AG04449 (cell line): ENCODE measurements around the gene FHOD3.
A peak's percentile ranks its signal among the peaks of the same experiment; 100 is the strongest.
"Not testable (repeated sequence)": the region's sequence is repeated elsewhere in the genome, so short reads cannot be mapped to it uniquely, and the experiment has no call there.

Source experiments
- CTCF ChIA-PET: fragments of 350-600 bp; formaldehyde crosslinking; extraction: SDS; loops from one replicate; lab custom pipeline; 2021; ENCODE audit warnings: antibody characterized with exemption; lab: Yijun Ruan, JAX
- POLR2A ChIA-PET: fragments of 400-600, 350-600 bp; formaldehyde crosslinking; extraction: SDS; loops from one replicate; lab custom pipeline; 2020; ENCODE audit warnings: antibody characterized with exemption, inconsistent platforms; lab: Yijun Ruan, JAX
- DNase-seq: peaks from one replicate; pipeline ENCODE4 v3.0.0-alpha.2; 2010; ENCODE audit warnings: low read depth, low spot score
- H3K4me3 ChIP-seq: 2 replicates; pipeline ENCODE4 v1.5.1; 2011; ENCODE audit warnings: low read depth, mild to moderate bottlenecking, control low read depth, low read length
- CTCF ChIP-seq: IDR thresholded peaks from one replicate; pipeline ENCODE4 v1.5.1; 2011; ENCODE audit warnings: mild to moderate bottlenecking, moderate library complexity, low read length, control low read depth, inconsistent platforms; ENCODE audit not compliant: insufficient read depth; ENCODE audit errors: missing control alignments

Gene FHOD3

GRCh38 chr18:36714476-36714875 lies 417.0 kb downstream of the FHOD3 start:
- no peak for DNase-seq
- TF ChIP-seq CTCF: peak; percentile 9
- ChIA-PET CTCF (interaction anchor here (1.2 to 1.6 kb wide), 3 partner anchors 10 to 43 kb away, joined by 4 read pairs; no protein-coding TSS in a partner anchor), POLR2A (no interaction called here)
- no peak overlapping the region for H3K4me3 ChIP-seq

DNA sequence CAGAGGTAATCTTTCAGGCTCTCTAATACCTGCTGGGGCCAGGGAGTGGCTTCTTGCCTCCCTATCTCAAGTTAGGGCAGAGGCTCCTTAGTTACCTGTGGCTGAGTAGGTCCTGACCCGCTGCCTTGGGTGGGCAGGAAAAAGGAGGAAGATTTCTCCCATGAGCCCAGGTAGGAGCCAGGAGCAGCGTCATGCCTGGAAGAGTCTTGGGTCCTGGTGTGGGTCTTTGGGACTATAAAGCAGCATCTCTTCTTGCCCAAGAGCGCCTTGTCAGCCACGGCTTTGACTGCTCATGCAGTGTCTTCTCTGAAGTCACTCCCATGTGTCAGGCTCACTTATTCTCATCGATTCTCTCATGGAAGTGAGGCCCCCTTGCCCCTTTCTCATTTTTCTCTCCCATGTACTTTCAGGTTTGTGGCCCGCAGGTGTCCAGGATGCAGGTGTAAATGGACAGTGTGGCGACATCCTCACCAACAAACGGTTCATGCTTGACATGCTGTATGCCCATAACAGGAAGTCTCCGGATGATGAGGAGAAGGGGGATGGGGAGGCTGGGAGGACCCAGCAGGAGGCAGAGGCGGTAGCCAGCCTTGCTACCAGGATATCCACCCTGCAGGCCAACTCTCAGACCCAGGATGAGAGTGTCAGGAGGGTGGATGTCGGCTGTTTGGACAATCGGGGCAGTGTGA lies 420.1 kb downstream of the FHOD3 start:
- no peak overlapping the region for H3K4me3 ChIP-seq
- TF ChIP-seq CTCF: no peak
- POLR2A ChIA-PET: no interaction called here
- CTCF ChIA-PET: no interaction called here
- no peak for DNase-seq

GRCh38 chr18:36718705-36719328 lies 421.3 kb downstream of the FHOD3 start:
- POLR2A ChIA-PET: no interaction called here
- DNase-seq: no peak

GRCh38 chr18:36719630-36720029 lies 422.1 kb downstream of the FHOD3 start:
- H3K4me3 ChIP-seq: no peak overlapping the region
- CTCF ChIA-PET: interaction anchor here (1.1 to 2.9 kb wide), 4 partner anchors 10 to 37 kb away, joined by 3 to 7 read pairs (median 6); no protein-coding TSS in a partner anchor
- POLR2A ChIA-PET: no interaction called here
- no peak for TF ChIP-seq CTCF
- no peak for DNase-seq

More at GRCh38 chr18:36718705-36719328, 421.3 kb downstream of the FHOD3 start:
- no peak for TF ChIP-seq CTCF
- no peak overlapping the region for H3K4me3 ChIP-seq
- CTCF ChIA-PET: interaction anchor here (1.5 to 2.9 kb wide), 3 partner anchors 10 to 38 kb away, joined by 5 to 7 read pairs (median 6); no protein-coding TSS in a partner anchor

GRCh38 chr18:36721351-36721750 lies 423.8 kb downstream of the FHOD3 start:
- H3K4me3 ChIP-seq, POLR2A ChIA-PET, DNase-seq: not testable (repeated sequence)
- CTCF ChIA-PET: interaction anchor here (1.0 to 2.9 kb wide), 4 partner anchors 10 to 36 kb away, joined by 4 to 7 read pairs (median 4); no protein-coding TSS in a partner anchor

DNA sequence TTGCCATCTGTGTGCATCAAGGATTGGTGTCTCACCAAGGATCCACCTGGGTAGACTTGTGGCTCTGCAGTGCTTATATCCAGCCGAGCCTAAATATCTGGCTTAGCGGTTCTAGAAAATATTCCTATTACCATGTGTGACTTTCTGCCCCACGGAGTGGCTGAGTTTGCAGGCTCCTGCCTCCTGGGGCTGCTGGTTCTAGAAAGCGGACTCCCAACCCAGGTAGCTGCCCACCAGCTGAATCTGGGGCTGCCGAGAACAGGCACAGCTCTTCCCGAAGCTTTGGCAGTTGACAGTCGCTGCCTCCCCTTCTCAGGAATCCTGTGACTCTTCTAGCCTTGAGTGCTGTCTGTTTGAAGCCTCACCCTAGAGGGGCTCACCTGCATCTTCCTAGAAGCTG lies 426.7 kb downstream of the FHOD3 start:
- ChIA-PET POLR2A (no interaction called here), CTCF (no interaction called here)
- H3K4me3 ChIP-seq: no peak overlapping the region
- TF ChIP-seq CTCF: no peak
- DNase-seq: no peak

DNA sequence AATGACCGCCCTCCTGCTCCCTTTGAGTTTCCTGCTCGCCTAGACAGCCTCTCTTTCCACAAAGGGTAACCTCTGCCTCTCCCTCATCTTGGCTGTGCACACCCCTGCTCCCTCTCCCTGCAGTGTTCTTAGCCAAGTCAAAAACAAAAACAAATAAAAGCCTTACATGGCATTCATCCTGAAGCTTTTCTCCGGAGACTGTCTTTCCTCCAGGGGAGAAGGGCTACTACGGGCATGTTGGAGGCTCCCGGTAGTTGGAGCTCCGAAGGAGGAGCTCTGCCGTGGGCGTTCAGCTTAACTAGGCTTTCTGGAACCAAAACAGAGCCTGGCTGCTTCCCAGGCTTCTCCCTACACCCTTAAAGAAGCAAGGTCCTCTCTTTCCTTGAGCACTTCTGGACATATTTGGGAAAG lies 427.1 kb downstream of the FHOD3 start:
- TF ChIP-seq CTCF: no peak
- no peak overlapping the region for H3K4me3 ChIP-seq
- POLR2A ChIA-PET: no interaction called here
- DNase-seq: no peak
- CTCF ChIA-PET: no interaction called here
